GM21381 (cell line): Measurements from ENCODE around the gene ESD.
"Not testable (repeated sequence)": the region's sequence is repeated elsewhere in the genome, so short reads cannot be mapped to it uniquely, and the experiment has no call there.

Experiments used
- ATAC-seq: cut with Tn5 transposase; IDR thresholded peaks from one replicate; pipeline ENCODE4 v1.9.1; 2021; ENCODE audit warnings: mild to moderate bottlenecking, moderate library complexity; ENCODE audit not compliant: unreplicated experiment

Gene ESD

DNA sequence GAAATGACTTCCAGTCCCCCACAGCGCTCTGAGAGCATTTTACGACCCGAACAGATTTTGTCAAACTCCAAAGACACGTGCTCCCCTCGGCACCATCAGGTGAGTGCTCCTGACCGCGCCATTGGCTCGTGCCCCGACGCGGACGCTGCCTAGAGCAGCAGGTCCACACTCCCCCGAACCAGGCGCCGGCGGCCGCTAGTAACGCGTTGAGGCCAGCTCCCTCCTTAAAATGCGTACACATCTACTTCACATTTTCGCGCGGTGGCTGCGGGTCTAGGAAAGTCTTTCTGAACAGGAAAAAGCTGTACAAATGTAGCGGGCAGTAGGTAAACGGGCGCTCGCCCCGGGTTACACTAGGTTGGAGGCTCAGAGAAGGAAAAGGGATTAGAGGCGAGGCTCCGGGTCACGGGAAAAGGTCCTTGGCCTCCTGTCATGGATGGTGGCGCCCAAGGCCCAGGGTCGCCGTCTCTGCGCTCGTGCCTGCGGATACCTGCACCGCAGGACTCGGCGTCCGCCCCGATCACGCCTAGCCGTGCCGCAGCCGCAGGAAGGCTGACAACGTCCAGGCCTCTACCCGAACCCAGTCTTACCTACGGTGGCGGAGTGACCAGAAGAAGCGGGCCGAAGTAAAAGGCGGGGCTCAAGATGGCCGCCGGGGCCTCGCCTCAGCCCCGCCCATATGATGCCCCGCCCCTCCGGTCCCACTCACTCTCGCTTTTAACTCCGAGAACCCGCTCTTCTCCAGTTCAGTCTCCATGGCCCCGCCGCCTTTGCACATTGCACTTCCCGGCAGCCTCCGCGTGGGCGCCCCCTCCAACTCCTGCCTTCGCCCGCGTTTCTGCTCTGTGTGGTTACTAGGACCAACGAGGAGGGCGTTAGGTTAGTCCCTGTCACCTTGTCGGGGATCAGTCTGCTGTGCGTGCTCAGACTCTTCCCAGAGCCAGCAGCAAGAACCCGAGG is at the start of gene ESD:
TSS of gene ESD (minus strand) at position 647 of the 960 bp plus-strand sequence. CDS start 5,748 bp downstream, outside the sequence.
- peak; percentile 87 for ATAC-seq

- no peak for ATAC-seq
Observed at GRCh38 chr13:46846726-46847125, 49.8 kb upstream of the ESD start.

GRCh38 chr13:46845146-46845545 is 48.2 kb upstream of the ESD start:
- ATAC-seq: no peak

- no peak for ATAC-seq
Observed at GRCh38 chr13:46844431-46844830, 47.5 kb upstream of the ESD start.

DNA sequence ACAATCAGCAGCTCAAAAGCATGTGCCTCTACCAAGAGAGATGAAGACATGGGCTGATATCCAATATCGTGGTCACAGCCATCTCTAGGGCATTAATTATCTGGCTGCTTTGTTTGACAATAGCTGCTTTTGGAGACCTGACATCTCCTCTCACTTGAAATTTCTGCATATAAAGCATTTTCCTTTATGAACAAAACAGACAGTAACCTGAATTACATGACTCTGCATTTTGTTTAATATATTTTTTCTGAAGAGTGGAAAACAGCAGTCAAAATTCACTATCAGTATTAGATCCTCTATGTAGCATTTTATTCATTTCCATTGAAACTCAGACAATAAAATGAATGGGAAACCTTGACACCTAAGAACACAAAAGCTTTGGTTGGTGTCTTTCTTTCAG is 42.4 kb upstream of the ESD start:
- ATAC-seq: no peak

- ATAC-seq: no peak
Observed at GRCh38 chr13:46834657-46835056, 37.7 kb upstream of the ESD start.

GRCh38 chr13:46831588-46832194 is 34.7 kb upstream of the ESD start:
- no peak for ATAC-seq

DNA sequence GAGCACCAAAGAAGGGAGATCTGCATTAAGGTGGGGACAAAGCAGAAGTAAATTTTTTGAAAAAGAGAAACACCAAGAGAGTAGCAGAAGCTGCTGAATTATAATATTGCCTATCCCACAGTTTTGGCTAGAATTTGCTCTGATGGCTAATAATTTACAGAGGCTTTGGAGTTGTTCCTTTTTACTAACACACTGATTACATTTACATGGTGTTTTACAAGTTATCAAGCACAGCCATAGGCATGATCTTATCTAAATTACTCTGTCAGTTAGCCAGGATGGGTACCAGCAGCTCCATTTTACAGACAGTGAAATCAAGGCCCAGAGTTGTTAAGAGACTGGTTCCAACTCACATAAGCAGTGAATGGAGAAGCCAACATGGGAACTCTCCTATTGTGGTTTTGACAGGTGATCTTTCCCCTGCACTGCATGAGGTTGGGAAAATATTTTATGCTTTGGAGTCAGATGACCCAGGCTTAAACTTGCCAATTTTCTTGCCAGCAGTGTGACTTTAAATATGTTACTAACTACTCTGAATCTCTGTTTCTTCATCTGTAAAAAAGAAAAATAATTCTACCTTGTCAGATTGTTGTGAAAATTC is 33.5 kb upstream of the ESD start:
- ATAC-seq: no peak

GRCh38 chr13:46822551-46822950 is 25.6 kb upstream of the ESD start:
- ATAC-seq: no peak

- ATAC-seq: no peak
Observed at GRCh38 chr13:46817838-46818476, 21.0 kb upstream of the ESD start.

DNA sequence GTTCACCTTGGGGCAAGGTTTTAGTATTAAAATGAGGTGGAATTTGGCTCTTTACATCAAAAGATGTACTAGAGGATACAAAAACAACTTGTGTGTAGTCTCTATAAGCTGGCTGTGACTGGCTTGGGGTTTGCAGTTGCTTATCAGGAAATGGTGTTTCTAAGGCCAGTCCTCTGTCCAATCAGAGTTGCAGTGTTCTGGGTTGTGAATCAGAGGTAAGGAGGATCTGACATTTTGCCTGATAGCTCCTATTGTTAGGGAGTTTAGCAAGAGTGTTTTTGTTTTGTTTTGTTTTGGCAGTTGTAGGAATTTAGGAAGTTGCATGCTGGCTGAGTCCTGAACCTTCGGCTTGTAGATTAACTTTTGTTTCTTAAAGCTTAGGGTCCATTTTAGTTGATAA is 20.1 kb upstream of the ESD start:
- ATAC-seq: no peak

- ATAC-seq: no peak
Observed at GRCh38 chr13:46816371-46816770, 19.4 kb upstream of the ESD start.

DNA sequence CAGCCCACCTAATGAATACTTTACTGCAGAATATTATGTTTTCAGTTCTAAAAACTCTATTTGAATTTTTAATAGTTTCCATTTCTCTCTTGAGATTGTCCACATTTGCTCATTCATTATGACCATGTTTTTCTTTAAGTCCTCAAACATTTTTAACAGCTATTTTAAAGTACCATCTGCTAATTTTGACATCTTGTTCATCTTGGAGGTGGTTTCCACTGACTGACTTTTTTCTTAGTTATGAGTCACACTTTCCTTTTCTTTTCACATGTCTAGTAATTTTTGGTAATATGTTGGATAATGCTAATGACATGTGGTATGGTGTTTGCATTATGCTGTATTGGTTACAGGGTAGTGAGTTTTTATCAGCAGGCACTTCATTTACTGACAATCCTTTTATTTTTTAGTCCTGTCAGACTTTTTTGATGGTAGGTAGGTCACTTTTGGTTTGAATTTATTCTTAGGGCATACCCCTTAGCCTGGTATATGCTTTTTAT is 15.4 kb upstream of the ESD start:
- no peak for ATAC-seq

DNA sequence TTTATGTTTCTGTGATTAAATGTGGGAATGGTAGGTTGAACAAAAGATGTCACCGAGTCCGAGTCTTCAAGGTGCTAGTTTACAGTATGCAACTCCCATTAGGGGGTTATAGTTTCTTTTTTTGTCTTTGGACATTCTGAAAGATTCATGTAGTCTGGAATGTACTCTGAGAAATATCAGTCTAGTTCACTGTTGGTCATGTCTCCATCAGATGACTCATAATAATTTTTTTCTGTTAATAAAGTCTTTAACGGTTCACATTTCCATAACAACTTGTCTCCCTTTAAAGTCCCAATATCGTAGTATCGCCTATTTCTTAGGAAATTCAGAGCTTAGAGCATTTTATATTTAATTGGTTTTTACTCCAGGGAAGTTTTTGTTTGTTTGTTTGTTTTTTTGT is 13.5 kb upstream of the ESD start:
- no peak for ATAC-seq

- not testable (repeated sequence) for ATAC-seq
Observed at GRCh38 chr13:46804921-46805320, 8.0 kb upstream of the ESD start.

GRCh38 chr13:46804391-46804815 is 7.4 kb upstream of the ESD start:
- no peak for ATAC-seq

DNA sequence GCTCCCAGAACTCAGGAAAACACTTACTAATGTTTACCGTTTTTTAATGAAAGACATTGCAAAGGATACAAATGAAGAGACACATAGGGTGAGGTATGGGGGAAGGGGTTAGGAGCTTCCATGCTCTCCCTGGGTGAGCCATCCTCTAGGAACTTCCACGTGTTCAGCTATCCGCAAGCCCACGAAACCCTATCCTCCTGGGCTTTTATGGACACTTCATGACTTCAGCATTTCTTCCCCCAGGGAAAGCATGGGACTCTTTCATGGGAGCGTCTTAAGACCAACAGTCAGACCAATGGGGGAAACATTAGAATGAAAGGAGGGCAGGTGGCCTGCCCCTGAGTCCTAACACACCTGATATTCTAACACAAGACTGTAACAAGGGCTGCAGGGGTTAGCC is 6.6 kb upstream of the ESD start:
- no peak for ATAC-seq

DNA sequence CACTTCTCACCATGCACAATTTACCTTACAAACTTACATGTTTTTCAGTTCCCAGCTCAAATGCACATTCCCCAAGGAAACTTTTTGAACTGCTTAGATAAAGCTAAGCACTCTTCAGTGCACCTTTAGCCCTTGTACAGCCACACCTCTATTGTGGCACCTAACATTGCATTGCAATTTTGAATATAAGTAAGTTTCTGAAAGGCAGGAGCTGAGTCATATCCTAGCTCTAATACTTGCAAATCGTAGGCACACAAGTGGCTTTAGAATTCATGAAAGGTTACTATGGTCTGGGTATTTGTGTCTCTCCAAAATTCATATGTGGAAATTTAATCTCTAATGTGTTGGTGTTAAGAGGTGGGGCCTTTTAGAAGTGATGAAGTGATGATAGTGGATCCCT is 4.9 kb upstream of the ESD start:
- ATAC-seq: no peak

GRCh38 chr13:46799139-46799538 is 2.2 kb upstream of the ESD start:
- no peak for ATAC-seq

- no peak for ATAC-seq
Observed at GRCh38 chr13:46797501-46798237, 708 bp upstream of the ESD start.
